WTC11 (cell line): Measurements from ENCODE around the gene DAB2. TPM values are rescaled to one million over a fixed set of nuclear protein-coding genes. Genes with fewer than 3 reads are reported as not detected.

Experiments used
- ATAC-seq: fragments of 200-7000 bp; cut with Tn5 transposase; 2 replicates; pipeline ENCODE4 v1.10.0; 2021; ENCODE audit warnings: mild to moderate bottlenecking, moderate library complexity
- CTCF ChIA-PET: fragments of 300-600 bp; sonication (Branson Sonifier 250); formaldehyde crosslinking; loops from one replicate; lab custom pipeline; 2021; ENCODE audit warnings: antibody characterized with exemption; lab: Charles Lee
- POLR2A ChIA-PET: fragments of 350-600 bp; sonication (Branson Sonifier 250); formaldehyde crosslinking; loops from one replicate; lab custom pipeline; 2021; ENCODE audit warnings: antibody characterized with exemption; lab: Charles Lee
- DNase-seq: peaks from one replicate; pipeline ENCODE4 v3.0.0; 2021; ENCODE audit warnings: low spot score
- H3K27ac Mint-ChIP-seq: 2 replicates; pipeline ENCODE4 v1.8.0; 2021; ENCODE audit warnings: mixed read lengths
- H3K27me3 Mint-ChIP-seq: 2 replicates; pipeline ENCODE4 v1.8.0; 2021; ENCODE audit warnings: low read depth, mild to moderate bottlenecking, moderate library complexity, mixed read lengths
- H3K36me3 Mint-ChIP-seq: 2 replicates; pipeline ENCODE4 v1.8.0; 2021; ENCODE audit warnings: mixed read lengths
- H3K4me1 Mint-ChIP-seq: 2 replicates; pipeline ENCODE4 v1.8.0; 2022; ENCODE audit warnings: mixed read lengths
- H3K4me3 Mint-ChIP-seq: 2 replicates; pipeline ENCODE4 v1.8.0; 2021; ENCODE audit warnings: mild to moderate bottlenecking, moderate library complexity, mixed read lengths
- H3K9me3 Mint-ChIP-seq: 2 replicates; pipeline ENCODE4 v1.8.0; 2021; ENCODE audit warnings: mixed read lengths
- CBFB ChIP-seq: sonication (generic); formaldehyde crosslinking; IDR thresholded peaks from 2 replicates; pipeline ENCODE4 v1.8.1; 2022; ENCODE audit warnings: mild to moderate bottlenecking, low read depth, missing genetic modification reagents
- CREB1 ChIP-seq: sonication (generic); formaldehyde crosslinking; IDR thresholded peaks from 2 replicates; pipeline ENCODE4 v1.8.0; 2023; ENCODE audit warnings: mild to moderate bottlenecking, missing genetic modification reagents
- ETV6 ChIP-seq: sonication (generic); formaldehyde crosslinking; IDR thresholded peaks from 2 replicates; pipeline ENCODE4 v1.8.1; 2022; ENCODE audit warnings: mild to moderate bottlenecking, missing genetic modification reagents
- GABPB1 ChIP-seq: sonication (generic); formaldehyde crosslinking; IDR thresholded peaks from 2 replicates; pipeline ENCODE4 v1.8.1; 2023; ENCODE audit warnings: mild to moderate bottlenecking, missing genetic modification reagents
- HMGA2 ChIP-seq: fragments of 250-450 bp; sonication (Bioruptor Pico); IDR thresholded peaks from 2 replicates; pipeline ENCODE4 v1.4.0; 2021; ENCODE audit warnings: mild to moderate bottlenecking, moderate library complexity
- IRF2 ChIP-seq: sonication (generic); formaldehyde crosslinking; IDR thresholded peaks from 2 replicates; pipeline ENCODE4 v1.8.0; 2022; ENCODE audit warnings: low read depth, missing genetic modification reagents, borderline replicate concordance
- JAZF1 ChIP-seq: fragments of 250-450 bp; sonication (Bioruptor Pico); IDR thresholded peaks from 2 replicates; pipeline ENCODE4 v1.9.0; 2021; ENCODE audit warnings: moderate library complexity, mild to moderate bottlenecking, inconsistent platforms
- JUN ChIP-seq: sonication (generic); formaldehyde crosslinking; IDR thresholded peaks from 2 replicates; pipeline ENCODE4 v1.8.0; 2023; ENCODE audit warnings: mild to moderate bottlenecking, missing genetic modification reagents
- MXD4 ChIP-seq: fragments of 250-450 bp; sonication (Bioruptor Pico); IDR thresholded peaks from 2 replicates; pipeline ENCODE4 v1.8.0; 2021; ENCODE audit warnings: mild to moderate bottlenecking, moderate library complexity, borderline replicate concordance
- RORB ChIP-seq: fragments of 250-450 bp; sonication (Bioruptor Pico); IDR thresholded peaks from 2 replicates; pipeline ENCODE4 v1.9.0; 2021; ENCODE audit warnings: mild to moderate bottlenecking
- SMAD3 ChIP-seq: sonication (generic); formaldehyde crosslinking; IDR thresholded peaks from 2 replicates; pipeline ENCODE4 v1.8.0; 2022; ENCODE audit warnings: missing genetic modification reagents, mild to moderate bottlenecking, borderline replicate concordance
- SMAD4 ChIP-seq: sonication (generic); formaldehyde crosslinking; IDR thresholded peaks from 2 replicates; pipeline ENCODE4 v1.8.0; 2022; ENCODE audit warnings: mild to moderate bottlenecking, missing genetic modification reagents
- TEAD1 ChIP-seq: sonication (generic); formaldehyde crosslinking; IDR thresholded peaks from 2 replicates; pipeline ENCODE4 v1.8.0; 2022; ENCODE audit warnings: mild to moderate bottlenecking, missing genetic modification reagents
- ZBTB21 ChIP-seq: sonication (generic); formaldehyde crosslinking; IDR thresholded peaks from 2 replicates; pipeline ENCODE4 v1.8.1; 2023; ENCODE audit warnings: mild to moderate bottlenecking, missing genetic modification reagents, borderline replicate concordance
- ZNF138 ChIP-seq: sonication (generic); formaldehyde crosslinking; conservative IDR thresholded peaks from 2 replicates; pipeline ENCODE4 v1.8.1; 2022; ENCODE audit warnings: mild to moderate bottlenecking, moderate library complexity, missing genetic modification reagents
- ZNF263 ChIP-seq: sonication (generic); formaldehyde crosslinking; IDR thresholded peaks from 2 replicates; pipeline ENCODE4 v1.8.1; 2022; ENCODE audit warnings: low read depth, mild to moderate bottlenecking, moderate library complexity, missing genetic modification reagents
- ZNF317 ChIP-seq: sonication (generic); formaldehyde crosslinking; IDR thresholded peaks from 2 replicates; pipeline ENCODE4 v1.8.1; 2023; ENCODE audit warnings: low read depth, mild to moderate bottlenecking, moderate library complexity, missing genetic modification reagents, borderline replicate concordance
- ZNF416 ChIP-seq: fragments of 250-450 bp; sonication (Bioruptor Pico); IDR thresholded peaks from 2 replicates; pipeline ENCODE4 v1.9.0; 2021; ENCODE audit warnings: mild to moderate bottlenecking, inconsistent platforms
- total RNA-seq: library from RNA; stranded (reverse); gene quantifications from 3 replicates; pipeline ENCODE4 v1.2.3, GENCODE V29; 2021
- TF ChIP-seq, protein P1 (sequence below): sonication (generic); formaldehyde crosslinking; IDR thresholded peaks from 2 replicates; pipeline ENCODE4 v1.8.0; 2023; ENCODE audit warnings: missing genetic modification reagents, mild to moderate bottlenecking, borderline replicate concordance
- TF ChIP-seq, protein P2 (sequence below): fragments of 250-450 bp; sonication (Bioruptor Pico); IDR thresholded peaks from 2 replicates; pipeline ENCODE4 v1.8.0; 2021; ENCODE audit warnings: mild to moderate bottlenecking
- TF ChIP-seq, protein P3 (sequence below): fragments of 250-450 bp; sonication (Bioruptor Pico); IDR thresholded peaks from 2 replicates; pipeline ENCODE4 v1.9.0; 2021; ENCODE audit warnings: mild to moderate bottlenecking
- TF ChIP-seq, protein P4 (sequence below): sonication (generic); formaldehyde crosslinking; IDR thresholded peaks from 2 replicates; pipeline ENCODE4 v1.8.1; 2023; ENCODE audit warnings: mild to moderate bottlenecking, missing genetic modification reagents
- TF ChIP-seq, protein P5 (sequence below): sonication (generic); formaldehyde crosslinking; IDR thresholded peaks from 2 replicates; pipeline ENCODE4 v1.8.0; 2022; ENCODE audit warnings: mild to moderate bottlenecking, missing genetic modification reagents
- TF ChIP-seq, protein P6 (sequence below): sonication (generic); formaldehyde crosslinking; IDR thresholded peaks from 2 replicates; pipeline ENCODE4 v1.8.1; 2022; ENCODE audit warnings: mild to moderate bottlenecking, missing genetic modification reagents, moderate library complexity, borderline replicate concordance

Gene DAB2
- total RNA-seq, 1 experiment from 2014 or later: 7.2 TPM

DNA sequence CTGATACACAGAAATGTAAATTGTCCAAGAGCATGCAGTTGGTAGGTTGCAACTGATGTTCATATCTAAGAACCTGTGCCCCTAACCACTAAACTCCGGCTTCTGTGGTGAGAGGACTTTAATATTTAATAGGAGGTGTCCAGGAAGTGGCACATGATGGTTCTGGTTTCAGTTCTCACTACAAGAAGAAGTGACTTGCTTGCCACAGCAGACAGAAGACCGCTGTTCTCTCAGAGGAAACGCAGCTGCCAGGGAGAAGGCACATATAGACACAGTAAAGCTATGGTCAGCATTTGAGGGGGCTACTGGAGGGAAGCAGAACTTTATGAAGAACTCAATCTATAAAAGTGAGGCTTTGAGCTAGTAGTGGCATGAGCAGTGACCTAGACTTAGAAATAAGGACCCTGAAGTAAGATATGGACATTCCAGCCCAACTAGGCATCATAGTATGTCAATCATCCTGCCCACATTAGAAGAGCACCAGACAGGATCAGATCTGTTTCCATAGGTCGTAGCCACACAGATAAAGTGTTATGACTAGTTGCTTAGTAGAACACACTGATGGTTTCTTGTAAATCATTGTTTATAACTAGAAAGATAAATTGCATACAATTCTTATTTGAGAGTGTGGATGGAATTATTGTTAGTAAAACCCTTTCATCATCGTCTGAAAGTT, 36.4 kb upstream of the DAB2 start:
- peaks cover 21% of the 10 kb centered on the region for H3K27me3 Mint-ChIP-seq
- DNase-seq (no peak), ATAC-seq (no peak)
- CTCF ChIA-PET: no interaction called here
- H3K9me3 Mint-ChIP-seq: peaks cover 3% of the 10 kb centered on the region
- H3K4me3 Mint-ChIP-seq: no peak overlapping the region
- TF ChIP-seq, protein P1, sequence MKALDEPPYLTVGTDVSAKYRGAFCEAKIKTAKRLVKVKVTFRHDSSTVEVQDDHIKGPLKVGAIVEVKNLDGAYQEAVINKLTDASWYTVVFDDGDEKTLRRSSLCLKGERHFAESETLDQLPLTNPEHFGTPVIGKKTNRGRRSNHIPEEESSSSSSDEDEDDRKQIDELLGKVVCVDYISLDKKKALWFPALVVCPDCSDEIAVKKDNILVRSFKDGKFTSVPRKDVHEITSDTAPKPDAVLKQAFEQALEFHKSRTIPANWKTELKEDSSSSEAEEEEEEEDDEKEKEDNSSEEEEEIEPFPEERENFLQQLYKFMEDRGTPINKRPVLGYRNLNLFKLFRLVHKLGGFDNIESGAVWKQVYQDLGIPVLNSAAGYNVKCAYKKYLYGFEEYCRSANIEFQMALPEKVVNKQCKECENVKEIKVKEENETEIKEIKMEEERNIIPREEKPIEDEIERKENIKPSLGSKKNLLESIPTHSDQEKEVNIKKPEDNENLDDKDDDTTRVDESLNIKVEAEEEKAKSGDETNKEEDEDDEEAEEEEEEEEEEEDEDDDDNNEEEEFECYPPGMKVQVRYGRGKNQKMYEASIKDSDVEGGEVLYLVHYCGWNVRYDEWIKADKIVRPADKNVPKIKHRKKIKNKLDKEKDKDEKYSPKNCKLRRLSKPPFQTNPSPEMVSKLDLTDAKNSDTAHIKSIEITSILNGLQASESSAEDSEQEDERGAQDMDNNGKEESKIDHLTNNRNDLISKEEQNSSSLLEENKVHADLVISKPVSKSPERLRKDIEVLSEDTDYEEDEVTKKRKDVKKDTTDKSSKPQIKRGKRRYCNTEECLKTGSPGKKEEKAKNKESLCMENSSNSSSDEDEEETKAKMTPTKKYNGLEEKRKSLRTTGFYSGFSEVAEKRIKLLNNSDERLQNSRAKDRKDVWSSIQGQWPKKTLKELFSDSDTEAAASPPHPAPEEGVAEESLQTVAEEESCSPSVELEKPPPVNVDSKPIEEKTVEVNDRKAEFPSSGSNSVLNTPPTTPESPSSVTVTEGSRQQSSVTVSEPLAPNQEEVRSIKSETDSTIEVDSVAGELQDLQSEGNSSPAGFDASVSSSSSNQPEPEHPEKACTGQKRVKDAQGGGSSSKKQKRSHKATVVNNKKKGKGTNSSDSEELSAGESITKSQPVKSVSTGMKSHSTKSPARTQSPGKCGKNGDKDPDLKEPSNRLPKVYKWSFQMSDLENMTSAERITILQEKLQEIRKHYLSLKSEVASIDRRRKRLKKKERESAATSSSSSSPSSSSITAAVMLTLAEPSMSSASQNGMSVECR: no peak
- TF ChIP-seq TEAD1 (no peak), ZNF138 (no peak)
- TF ChIP-seq, protein P2, sequence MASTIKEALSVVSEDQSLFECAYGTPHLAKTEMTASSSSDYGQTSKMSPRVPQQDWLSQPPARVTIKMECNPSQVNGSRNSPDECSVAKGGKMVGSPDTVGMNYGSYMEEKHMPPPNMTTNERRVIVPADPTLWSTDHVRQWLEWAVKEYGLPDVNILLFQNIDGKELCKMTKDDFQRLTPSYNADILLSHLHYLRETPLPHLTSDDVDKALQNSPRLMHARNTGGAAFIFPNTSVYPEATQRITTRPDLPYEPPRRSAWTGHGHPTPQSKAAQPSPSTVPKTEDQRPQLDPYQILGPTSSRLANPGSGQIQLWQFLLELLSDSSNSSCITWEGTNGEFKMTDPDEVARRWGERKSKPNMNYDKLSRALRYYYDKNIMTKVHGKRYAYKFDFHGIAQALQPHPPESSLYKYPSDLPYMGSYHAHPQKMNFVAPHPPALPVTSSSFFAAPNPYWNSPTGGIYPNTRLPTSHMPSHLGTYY (CRISPR knock-in tag): no peak
- no peak overlapping the region for H3K27ac Mint-ChIP-seq
- no peaks in the 10 kb centered on the region for H3K36me3 Mint-ChIP-seq
- H3K4me1 Mint-ChIP-seq: peaks cover 13% of the 10 kb centered on the region
- POLR2A ChIA-PET: no interaction called here

DNA sequence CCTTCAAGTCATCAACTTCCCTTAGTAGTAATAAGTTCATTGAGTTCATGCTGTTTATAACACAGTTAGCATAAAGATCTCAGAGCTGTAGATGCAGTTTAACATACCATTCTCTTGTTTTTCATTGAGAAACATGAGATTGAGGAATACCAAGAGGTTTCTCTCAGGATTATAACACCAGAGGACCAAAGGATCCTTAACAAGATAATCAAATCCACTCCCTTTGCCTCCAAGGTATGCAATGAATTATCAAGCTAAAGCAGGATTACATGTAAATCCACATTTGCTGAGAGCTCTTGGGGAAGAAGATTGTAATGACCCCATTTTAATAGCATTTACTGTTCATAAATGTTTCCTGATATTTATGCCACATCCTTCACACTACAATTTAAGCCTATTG, 35.1 kb upstream of the DAB2 start:
- H3K27ac Mint-ChIP-seq: no peak overlapping the region
- H3K4me1 Mint-ChIP-seq: peaks cover 10% of the 10 kb centered on the region
- peaks cover 3% of the 10 kb centered on the region for H3K9me3 Mint-ChIP-seq
- DNase-seq (no peak), ATAC-seq (no peak)
- POLR2A ChIA-PET: no interaction called here
- peaks cover 21% of the 10 kb centered on the region for H3K27me3 Mint-ChIP-seq
- H3K36me3 Mint-ChIP-seq: no peaks in the 10 kb centered on the region
- TF ChIP-seq SMAD3 (no peak), CBFB (CRISPR knock-in tag) (no peak), GABPB1 (CRISPR knock-in tag) (no peak), JUN (CRISPR knock-in tag) (no peak), ZBTB21 (CRISPR knock-in tag) (no peak), SMAD4 (CRISPR knock-in tag) (no peak), HMGA2 (CRISPR knock-in tag) (no peak), IRF2 (no peak), MXD4 (CRISPR knock-in tag) (no peak), RORB (CRISPR knock-in tag) (no peak), ZNF263 (CRISPR knock-in tag) (no peak), ZNF416 (CRISPR knock-in tag) (no peak), CREB1 (CRISPR knock-in tag) (no peak), ZNF317 (CRISPR knock-in tag) (no peak), JAZF1 (CRISPR knock-in tag) (no peak), ETV6 (CRISPR knock-in tag) (no peak)
- TF ChIP-seq, protein P3, sequence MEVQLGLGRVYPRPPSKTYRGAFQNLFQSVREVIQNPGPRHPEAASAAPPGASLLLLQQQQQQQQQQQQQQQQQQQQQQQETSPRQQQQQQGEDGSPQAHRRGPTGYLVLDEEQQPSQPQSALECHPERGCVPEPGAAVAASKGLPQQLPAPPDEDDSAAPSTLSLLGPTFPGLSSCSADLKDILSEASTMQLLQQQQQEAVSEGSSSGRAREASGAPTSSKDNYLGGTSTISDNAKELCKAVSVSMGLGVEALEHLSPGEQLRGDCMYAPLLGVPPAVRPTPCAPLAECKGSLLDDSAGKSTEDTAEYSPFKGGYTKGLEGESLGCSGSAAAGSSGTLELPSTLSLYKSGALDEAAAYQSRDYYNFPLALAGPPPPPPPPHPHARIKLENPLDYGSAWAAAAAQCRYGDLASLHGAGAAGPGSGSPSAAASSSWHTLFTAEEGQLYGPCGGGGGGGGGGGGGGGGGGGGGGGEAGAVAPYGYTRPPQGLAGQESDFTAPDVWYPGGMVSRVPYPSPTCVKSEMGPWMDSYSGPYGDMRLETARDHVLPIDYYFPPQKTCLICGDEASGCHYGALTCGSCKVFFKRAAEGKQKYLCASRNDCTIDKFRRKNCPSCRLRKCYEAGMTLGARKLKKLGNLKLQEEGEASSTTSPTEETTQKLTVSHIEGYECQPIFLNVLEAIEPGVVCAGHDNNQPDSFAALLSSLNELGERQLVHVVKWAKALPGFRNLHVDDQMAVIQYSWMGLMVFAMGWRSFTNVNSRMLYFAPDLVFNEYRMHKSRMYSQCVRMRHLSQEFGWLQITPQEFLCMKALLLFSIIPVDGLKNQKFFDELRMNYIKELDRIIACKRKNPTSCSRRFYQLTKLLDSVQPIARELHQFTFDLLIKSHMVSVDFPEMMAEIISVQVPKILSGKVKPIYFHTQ (CRISPR knock-in tag): no peak
- TF ChIP-seq, protein P4, sequence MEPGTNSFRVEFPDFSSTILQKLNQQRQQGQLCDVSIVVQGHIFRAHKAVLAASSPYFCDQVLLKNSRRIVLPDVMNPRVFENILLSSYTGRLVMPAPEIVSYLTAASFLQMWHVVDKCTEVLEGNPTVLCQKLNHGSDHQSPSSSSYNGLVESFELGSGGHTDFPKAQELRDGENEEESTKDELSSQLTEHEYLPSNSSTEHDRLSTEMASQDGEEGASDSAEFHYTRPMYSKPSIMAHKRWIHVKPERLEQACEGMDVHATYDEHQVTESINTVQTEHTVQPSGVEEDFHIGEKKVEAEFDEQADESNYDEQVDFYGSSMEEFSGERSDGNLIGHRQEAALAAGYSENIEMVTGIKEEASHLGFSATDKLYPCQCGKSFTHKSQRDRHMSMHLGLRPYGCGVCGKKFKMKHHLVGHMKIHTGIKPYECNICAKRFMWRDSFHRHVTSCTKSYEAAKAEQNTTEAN: no peak
- TF ChIP-seq, protein P5, sequence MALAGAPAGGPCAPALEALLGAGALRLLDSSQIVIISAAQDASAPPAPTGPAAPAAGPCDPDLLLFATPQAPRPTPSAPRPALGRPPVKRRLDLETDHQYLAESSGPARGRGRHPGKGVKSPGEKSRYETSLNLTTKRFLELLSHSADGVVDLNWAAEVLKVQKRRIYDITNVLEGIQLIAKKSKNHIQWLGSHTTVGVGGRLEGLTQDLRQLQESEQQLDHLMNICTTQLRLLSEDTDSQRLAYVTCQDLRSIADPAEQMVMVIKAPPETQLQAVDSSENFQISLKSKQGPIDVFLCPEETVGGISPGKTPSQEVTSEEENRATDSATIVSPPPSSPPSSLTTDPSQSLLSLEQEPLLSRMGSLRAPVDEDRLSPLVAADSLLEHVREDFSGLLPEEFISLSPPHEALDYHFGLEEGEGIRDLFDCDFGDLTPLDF (CRISPR knock-in tag): no peak
- TF ChIP-seq, protein P6, sequence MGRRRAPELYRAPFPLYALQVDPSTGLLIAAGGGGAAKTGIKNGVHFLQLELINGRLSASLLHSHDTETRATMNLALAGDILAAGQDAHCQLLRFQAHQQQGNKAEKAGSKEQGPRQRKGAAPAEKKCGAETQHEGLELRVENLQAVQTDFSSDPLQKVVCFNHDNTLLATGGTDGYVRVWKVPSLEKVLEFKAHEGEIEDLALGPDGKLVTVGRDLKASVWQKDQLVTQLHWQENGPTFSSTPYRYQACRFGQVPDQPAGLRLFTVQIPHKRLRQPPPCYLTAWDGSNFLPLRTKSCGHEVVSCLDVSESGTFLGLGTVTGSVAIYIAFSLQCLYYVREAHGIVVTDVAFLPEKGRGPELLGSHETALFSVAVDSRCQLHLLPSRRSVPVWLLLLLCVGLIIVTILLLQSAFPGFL (CRISPR knock-in tag): no peak
- no peak overlapping the region for H3K4me3 Mint-ChIP-seq
- CTCF ChIA-PET: no interaction called here
